Measurements from ENCODE around the gene EIF5A.
A peak's percentile ranks its signal among the peaks of the same experiment; 100 is the strongest.

EIF5A gene

DNA sequence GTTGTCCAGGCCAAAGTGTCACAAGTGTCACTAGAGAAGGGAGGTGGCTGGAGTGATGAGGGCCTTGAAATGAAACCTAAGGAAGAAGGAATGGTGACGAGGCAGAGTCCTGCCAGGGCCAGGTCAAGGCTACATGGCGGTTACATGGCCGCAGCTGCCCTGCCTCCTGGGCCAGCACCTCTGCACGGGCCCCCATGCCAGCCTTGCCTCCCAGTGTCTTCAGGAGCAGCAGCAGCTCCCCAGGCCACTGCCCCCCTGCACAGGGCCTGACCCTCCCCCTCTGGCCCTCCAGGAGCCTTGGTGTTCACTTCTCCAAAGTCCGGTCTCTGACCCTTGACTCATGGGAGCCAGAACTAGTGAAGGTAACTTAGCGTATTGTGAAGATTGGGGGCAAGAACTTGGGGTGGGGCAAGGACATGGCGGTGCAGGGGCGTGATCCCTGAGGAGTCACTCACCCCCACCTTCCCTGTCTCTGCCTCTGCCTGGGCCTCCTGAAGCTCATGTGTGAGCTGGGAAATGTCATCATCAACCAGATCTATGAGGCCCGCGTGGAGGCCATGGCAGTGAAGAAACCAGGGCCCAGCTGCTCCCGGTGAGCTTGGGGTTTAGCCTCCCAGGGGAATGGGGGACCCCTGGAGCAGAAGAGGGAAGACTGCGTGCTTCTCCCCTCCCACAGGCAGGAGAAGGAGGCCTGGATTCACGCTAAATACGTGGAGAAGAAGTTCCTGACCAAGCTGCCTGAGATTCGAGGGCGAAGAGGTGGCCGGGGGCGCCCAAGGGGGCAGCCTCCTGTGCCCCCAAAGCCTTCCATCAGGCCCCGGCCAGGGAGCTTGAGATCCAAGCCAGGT is 40.4 kb downstream of the EIF5A start:
- DNase-seq (ENCODE audit: low spot score) = no peak
- in situ Hi-C loops (cut with MboI; ENCODE audit: low sequenced_read_pairs, unreplicated experiment) = no loop called here
- TF ChIP-seq, protein P1, sequence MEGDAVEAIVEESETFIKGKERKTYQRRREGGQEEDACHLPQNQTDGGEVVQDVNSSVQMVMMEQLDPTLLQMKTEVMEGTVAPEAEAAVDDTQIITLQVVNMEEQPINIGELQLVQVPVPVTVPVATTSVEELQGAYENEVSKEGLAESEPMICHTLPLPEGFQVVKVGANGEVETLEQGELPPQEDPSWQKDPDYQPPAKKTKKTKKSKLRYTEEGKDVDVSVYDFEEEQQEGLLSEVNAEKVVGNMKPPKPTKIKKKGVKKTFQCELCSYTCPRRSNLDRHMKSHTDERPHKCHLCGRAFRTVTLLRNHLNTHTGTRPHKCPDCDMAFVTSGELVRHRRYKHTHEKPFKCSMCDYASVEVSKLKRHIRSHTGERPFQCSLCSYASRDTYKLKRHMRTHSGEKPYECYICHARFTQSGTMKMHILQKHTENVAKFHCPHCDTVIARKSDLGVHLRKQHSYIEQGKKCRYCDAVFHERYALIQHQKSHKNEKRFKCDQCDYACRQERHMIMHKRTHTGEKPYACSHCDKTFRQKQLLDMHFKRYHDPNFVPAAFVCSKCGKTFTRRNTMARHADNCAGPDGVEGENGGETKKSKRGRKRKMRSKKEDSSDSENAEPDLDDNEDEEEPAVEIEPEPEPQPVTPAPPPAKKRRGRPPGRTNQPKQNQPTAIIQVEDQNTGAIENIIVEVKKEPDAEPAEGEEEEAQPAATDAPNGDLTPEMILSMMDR (IDR thresholded peaks at IDR 0.05; ENCODE audit: borderline replicate concordance, control extremely low read depth, extremely low read depth, insufficient read depth, missing control alignments) = no peak

DNA sequence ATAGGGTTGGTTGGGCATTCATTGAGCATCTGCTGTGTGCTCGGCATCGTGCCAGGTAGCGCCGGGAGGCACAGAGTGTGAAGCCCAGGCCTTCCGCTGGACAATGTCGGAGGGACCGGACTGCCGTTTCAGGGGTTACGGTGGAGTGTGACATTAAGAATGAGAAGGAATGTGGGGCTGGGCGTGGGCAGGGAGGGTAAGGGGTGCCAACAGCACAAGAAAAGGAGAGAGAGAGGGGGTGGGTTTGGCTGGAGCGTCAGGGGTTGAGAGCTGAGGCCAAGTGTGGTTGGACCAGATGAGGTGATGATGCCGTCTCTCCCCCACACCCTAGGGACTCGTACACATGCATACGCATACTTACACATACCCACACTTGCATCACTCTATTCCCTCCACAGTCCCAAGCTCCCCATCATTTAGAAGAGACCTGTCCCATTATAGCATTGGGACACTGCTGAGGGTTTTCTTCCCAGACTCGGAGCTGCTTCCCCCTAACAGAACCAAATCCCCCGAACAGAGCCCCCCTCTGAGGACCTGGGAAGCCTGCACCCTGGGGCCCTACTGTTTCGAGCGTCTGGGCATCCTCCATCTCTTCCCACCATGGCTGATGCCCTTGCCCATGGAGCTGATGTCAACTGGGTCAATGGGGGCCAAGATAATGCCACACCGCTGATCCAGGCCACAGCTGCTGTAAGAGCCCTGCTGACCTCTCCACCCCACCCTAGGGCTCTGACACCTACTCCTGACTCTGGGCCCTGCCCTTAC is 41.2 kb downstream of the EIF5A start:
- TF ChIP-seq, protein P1 (IDR thresholded peaks at IDR 0.05; ENCODE audit: borderline replicate concordance, control extremely low read depth, extremely low read depth, insufficient read depth, missing control alignments) = no peak
- DNase-seq (ENCODE audit: low spot score) = no peak
- in situ Hi-C loops (cut with MboI; ENCODE audit: low sequenced_read_pairs, unreplicated experiment) = no loop called here

DNA sequence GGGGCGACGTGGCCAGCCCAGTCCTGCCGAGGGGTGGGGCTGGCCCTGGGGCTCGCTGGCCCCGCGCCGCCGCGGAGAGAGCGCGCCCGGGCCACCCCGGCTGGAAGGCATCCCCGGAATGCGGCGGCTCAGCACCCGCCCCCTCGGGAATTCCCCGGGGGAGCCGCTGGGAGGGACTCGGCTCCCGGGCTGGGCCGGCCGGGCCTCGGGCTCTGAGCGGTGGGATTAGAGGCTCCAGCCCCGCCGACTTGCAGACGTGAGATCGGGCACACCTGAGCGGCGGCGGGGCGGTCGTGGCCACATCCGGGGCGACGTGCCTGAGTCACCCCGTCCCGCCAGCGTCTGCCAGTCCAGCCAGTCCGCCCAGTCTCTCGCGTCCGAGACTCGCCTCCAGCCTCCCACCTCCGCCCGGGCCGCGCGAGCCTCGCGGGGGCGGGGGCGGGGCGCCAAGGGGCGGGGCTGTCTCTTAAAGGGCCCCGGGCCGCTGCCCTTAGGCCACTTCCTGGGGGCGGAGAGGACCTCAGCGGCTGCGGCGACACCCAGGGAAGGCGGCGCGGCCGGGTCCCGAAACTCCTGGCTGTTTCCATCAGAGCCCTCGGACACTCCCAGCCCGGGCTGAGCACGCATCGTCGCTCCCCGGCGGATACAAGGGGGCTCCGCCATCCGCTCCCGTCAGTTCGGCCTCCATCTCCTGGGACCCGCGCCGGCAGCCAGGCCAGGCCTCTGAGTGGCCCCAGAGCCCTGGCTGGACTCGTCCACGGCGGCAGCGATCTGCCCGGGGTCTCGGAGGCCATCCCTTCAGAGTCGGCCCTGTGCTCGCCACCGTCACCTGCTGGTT is 44.5 kb downstream of the EIF5A start, which contains the start of gene KCTD11:
Gene KCTD11, plus strand, starts transcription at position 498 of the 838 bp plus-strand sequence.
- in situ Hi-C loops (cut with MboI; ENCODE audit: low sequenced_read_pairs, unreplicated experiment) = no loop called here
- peak; percentile 96 for DNase-seq (ENCODE audit: low spot score)
- TF ChIP-seq, protein P1 (IDR thresholded peaks at IDR 0.05; ENCODE audit: borderline replicate concordance, control extremely low read depth, extremely low read depth, insufficient read depth, missing control alignments) = no peak

DNA sequence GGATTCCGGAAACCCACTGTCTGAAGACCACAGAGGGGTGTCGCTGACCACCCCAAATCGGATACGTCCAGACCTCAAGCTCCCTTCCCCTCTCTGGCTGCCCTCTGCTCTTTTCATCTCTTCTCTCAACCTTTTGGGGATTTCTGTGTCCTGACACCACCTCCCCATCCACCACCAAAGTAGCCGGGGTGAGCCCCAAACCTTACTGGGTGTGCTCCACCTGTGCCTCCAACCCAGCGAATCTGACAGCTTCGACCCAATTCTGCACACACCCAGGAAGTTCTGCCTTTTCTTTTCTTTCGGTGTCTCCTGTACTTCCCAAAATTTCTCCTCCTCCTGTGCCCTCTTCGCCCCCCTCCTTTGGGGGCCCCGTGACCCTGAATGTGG is 45.1 kb downstream of the EIF5A start:
- in situ Hi-C loops (cut with MboI; ENCODE audit: low sequenced_read_pairs, unreplicated experiment) = no loop called here
- TF ChIP-seq, protein P1 (IDR thresholded peaks at IDR 0.05; ENCODE audit: borderline replicate concordance, control extremely low read depth, extremely low read depth, insufficient read depth, missing control alignments) = peak; percentile 51

DNA sequence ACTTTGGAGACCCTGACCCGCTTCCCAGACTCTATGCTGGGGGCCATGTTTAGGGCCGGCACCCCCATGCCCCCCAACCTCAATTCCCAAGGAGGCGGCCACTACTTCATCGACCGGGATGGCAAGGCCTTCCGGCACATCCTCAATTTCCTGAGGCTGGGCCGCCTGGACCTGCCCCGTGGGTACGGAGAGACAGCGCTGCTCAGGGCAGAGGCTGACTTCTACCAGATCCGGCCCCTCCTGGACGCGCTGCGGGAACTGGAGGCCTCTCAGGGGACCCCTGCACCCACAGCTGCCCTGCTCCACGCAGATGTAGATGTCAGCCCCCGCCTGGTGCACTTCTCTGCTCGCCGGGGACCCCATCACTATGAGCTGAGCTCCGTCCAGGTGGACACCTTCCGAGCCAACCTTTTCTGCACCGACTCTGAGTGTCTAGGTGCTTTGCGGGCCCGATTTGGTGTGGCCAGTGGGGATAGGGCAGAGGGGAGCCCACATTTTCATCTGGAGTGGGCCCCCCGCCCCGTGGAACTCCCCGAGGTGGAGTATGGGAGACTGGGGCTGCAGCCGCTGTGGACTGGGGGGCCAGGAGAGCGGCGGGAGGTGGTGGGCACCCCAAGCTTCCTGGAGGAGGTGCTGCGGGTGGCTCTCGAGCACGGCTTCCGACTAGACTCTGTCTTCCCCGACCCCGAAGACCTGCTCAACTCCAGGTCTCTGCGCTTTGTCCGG is 45.6 kb downstream of the EIF5A start:
- in situ Hi-C loops (cut with MboI; ENCODE audit: low sequenced_read_pairs, unreplicated experiment) = no loop called here

More for the DNA sequence above, 45.1 kb downstream of the EIF5A start:
- no peak for DNase-seq (ENCODE audit: low spot score)

More for the DNA sequence above, 45.6 kb downstream of the EIF5A start:
- TF ChIP-seq, protein P1 (IDR thresholded peaks at IDR 0.05; ENCODE audit: borderline replicate concordance, control extremely low read depth, extremely low read depth, insufficient read depth, missing control alignments) = no peak
- DNase-seq (ENCODE audit: low spot score) = no peak
